GM19467 (cell line): ENCODE results near the gene FLVCR1.

ENCODE experiments used
- ATAC-seq: cut with Tn5 transposase; IDR thresholded peaks from one replicate; pipeline ENCODE4 v1.9.1; 2021; ENCODE audit warnings: mild to moderate bottlenecking, moderate library complexity; ENCODE audit not compliant: unreplicated experiment

Gene FLVCR1

DNA sequence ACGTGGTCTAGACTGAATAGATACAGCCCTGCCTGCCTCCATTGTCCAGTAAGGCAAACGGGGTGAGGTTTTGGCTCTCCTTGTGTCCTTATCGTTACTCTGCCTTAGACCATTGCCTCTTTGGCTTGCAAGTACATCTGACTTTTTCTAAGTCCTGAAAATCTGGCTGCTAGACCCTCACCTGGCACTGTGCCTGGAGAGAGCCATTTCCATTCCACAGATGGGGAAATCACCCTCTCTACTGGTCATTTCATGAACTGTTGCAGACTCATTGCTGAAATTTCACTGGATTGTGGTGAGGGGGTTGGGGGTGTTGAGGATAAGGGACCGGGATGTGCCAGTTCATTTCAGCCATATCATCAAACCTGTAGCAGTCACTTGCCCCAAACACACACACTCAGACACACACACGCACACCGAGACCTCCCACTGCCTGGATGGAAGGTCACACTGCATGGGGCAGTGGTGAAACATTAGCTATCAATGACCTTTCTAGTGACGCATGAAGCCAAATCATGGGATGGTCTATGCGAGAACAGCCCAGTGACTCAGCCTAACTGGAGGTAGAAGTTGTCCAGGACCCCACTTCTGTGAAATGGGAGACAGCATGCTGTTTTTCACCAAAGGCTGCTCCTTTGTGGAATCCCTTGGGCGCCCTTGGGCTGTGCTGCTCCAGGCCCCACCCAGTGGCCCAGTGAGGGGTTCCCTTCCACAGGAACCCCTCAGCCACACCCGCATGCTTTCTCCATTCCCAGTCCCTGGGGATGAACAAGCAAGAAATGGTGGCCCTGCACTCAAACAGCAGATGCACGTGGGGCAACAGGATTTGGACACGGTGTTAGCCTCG lies 57.4 kb downstream of the FLVCR1 start:
- no peak for ATAC-seq

DNA sequence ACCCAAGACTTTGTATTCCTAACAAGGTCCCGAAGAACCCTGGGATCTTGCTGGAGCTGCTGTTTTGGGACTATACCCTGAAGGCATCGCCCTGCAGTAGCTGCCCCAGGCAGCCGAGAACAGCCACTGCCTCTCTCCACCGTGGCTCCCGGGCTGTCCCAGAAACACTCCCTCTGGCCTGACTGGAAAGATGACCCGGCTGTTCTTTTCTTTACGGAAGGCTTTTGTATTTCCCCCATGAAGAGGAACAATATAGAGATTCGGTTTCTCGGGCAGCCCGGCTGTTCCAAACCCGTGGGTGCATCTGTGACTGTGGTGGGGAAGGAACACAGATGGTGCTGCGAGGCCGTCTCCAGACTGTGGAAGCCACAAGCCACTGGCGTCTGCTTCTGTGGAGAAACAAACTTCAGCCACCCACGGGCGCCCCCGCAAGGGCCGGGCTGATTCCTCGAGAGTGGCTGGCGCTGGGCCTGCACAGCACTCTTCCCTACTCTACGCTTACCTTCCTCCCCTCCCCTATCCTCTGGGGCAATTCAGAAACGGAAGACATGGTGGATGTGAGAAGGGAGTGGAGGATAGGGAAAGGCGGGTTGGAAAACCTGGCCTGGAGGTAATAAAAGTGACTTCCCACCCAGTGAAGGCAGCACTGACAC lies 58.5 kb downstream of the FLVCR1 start:
- ATAC-seq, result no peak

DNA sequence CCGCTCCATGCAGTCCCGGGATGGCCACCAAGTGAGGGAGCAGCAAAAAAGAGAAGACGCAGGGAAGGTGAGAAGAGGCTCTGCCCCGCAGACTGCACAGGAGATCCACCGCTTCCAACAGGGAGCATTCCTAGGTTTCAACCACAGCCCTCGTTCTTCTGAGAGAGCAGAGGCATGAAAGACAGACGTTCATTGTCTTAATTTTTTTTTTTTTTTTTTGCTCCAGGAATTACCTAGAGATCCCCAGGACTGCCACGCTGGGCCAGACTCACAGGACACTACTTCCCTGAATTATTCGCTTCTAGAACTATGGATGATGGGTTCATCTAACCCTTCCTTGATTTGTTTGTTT lies 59.0 kb downstream of the FLVCR1 start:
- ATAC-seq, result no peak

DNA sequence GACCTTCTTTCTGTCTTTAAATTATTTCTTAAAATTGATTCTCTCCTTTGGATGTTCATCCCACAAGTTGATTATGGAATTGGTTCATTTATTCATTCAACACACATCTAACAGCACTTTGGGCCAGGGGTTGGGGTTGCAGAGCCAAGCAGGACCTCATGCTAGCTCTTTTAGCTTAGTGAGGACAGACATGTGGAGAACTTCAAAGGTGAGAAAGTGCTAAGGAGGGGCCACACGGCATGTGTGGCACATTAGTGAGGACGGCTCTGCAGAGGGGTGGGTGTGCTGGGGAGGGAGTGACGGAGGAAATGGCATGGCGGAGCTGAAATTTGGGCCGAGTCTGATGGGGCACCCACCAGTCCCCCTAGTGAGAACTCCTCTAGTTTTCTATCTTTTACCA lies 59.8 kb downstream of the FLVCR1 start:
- ATAC-seq, result no peak

DNA sequence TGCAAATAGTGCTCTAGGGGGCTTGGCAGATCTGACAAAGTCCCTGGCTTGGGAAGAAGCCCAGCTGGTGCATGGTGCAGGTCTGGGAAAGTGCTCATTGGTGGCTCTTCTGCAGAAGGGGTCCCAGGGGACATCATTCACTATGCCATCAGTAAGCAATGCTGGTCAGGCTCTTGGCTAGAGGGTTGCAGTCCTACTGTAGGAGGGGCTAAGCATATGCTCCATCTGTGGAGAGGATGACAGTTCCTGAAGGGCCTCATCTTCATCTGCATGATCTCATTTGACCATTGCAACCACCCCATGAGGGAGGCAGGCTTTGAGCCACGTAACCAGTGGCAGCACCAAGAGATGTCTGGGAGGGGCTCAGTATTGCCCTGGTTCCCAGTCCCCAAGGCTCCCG lies 60.7 kb downstream of the FLVCR1 start:
- no peak for ATAC-seq

DNA sequence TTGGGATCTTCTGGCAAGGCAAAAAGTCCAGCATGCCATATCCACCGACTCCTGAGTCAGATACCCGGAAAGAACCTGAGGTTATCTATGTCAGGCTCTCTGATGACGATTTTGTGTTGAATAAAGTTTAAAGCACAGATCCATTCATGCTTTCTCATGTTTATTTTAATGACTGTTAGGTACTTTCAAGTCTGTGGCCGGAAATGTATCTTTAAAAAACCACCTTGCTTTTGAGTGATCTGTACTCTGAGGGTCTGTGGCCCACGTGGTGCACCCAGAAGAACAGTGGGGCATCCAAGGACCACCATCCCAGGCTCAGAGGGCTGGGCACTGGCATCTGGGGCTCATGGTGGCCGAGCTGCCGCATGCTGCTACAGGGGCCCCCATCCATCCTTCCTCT lies 62.2 kb downstream of the FLVCR1 start:
- no peak for ATAC-seq

DNA sequence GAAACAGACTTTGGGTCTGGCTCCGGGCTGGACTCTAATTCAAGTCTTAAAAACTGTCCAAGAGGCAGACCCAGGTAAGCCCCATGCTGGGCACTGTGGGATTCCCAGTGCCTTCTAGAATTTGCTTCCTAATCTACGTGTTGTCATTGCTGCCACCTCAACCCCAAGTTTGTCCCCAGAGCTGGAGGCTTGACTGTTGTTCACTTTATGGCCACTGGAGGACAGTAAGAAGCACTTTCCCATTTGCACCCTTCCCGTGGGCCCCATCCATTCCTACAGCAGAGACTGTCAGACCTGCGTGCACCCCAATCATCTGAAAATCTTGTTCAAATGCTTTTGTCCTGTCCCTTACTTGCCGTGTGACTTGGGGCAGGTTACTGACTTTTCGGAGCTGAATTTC lies 62.8 kb downstream of the FLVCR1 start:
- no peak for ATAC-seq

DNA sequence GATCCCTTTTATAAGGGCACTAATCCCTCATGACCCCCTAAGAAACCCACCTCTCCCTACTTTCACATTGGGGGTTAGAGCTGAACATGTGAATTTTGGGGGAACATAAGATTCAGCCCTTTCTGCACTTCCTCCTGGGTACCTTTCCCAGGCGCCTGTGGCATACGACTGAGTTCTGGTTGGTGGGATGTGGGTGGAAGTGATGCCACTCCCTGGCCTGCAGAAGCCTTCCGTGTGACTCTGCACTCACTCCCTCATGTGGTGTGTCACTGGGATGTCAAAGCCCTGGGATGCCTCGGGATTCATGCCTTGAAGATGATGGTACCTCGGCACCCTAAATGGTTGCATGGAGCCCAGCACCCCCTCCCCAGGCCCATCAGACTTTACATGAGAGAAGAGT lies 63.9 kb downstream of the FLVCR1 start:
- no peak for ATAC-seq

DNA sequence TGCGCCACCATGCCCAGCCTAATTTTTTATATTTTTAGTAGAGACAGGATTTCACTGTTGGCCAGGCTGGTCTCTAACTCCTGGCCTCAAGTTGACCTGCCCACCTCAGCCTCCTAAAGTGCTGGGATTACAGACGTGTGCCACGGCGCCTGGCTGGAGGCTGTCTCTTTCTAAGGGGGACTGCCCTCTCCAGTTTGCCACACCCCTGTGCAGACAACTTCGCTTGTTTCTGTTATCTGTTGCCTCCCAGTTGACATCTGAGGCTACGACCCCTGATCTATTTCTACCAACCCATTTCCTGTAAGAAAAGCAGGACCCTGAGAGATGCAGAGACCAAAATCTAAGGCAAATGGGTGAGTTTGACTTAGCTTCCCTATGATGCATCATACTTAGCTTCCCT lies 68.3 kb downstream of the FLVCR1 start:
- no peak for ATAC-seq

DNA sequence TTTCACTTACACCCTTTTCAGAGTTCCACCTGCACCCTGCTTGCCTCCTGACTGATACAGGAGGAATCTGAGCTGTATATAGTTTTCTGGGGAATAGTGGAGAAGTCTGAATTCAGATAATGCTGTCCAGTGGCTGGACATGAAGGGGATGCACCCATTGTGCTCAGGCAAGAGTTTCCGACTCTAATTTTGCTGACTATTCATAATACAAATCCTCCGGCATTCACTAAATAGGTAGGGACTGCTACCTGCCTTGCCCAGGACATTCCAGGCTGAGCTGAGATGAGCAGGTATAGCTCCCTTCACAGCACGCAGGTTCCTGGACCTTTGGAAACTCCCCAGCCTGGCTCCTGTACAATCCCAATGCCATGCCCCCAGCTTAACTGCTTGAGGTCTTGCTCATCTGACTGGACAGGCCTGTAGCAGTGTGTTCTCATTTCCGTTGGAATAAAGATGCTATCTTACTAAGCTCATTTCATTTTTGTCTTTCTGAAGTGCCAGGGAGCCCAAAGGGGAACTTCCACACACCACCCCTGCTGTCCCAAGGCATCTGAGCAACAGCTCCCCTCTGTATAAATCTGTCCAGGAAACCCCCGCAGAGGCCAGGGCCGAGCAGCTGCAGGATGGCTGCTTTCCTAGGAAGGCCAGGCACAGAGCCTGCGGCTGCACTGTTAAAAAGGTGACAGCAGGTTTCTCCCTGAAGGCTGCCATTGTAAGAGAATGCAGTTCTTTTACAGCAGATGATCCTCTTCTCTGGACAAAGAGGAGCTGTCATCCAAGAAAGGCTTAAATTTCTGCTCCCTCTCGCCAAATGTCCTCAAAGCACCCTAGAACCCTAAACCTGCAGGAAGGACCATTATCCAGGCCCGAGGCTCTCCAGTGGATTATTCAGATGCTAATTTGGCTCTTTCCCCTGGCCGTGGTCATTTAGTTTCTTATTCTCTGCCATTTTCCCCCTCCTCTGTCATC lies 70.5 kb downstream of the FLVCR1 start:
- ATAC-seq, result peak; percentile 47

DNA sequence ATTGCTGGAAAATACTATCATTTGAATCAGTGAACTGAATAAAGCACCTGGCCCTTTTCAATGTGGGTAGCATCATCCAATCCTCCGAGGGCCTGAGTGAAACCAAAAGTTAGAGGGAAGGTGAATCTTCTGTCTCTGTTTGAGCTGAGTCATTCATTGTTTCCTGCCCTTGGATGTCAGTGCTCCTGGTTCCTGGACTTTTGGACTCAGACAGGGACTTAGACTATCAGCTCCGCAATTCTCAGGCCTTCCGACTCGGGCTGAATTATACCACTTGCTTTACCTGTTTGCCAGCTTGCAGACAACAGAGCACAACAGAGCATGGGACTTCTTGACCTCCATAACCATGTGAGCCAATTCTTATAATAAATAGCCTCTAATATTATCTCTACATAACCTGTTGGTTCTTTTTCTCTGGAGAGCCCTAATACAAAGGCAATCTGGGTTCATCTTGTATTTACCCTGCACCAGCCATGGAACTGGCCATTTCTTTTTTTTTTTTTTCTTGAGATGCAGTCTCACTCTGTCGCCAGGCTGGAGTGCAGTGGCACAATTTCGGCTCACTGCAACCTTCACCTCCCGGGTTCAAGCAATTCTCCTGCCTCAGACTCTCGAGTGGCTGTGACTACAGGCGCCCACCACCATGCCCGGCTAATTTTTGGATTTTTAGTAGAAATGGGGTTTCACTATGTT lies 73.1 kb downstream of the FLVCR1 start:
- no peak for ATAC-seq

DNA sequence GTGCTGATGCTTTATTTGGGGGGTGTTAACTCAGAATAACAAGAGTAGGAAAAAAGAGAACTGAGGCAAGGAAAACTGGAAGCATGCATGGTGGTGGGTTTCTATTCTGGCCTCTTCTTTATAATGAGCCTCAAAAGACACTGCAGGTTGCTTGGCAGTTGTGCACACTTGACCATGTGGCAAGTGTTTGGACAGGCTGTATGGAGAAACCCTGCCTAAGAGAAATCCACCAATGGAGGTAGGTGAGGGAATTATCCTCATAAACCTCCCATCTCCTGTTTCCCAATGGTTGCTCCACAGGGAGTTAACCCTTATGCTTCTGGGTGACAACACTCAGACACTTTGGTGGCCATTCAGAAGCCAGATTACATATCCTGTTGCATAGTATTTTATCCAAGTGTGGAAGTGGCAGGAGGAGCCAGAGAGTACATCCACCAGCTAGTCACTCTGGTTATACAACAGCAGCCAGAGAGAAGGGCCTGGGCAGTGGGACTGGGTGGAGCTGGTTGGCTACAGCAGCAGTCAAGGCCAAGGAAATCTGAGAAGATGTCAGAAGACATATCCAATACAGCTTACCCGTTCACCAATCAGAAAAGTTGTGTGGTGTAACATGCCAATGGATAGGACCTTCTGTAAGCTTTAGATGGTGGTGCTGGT lies 75.9 kb downstream of the FLVCR1 start:
- ATAC-seq, result no peak

DNA sequence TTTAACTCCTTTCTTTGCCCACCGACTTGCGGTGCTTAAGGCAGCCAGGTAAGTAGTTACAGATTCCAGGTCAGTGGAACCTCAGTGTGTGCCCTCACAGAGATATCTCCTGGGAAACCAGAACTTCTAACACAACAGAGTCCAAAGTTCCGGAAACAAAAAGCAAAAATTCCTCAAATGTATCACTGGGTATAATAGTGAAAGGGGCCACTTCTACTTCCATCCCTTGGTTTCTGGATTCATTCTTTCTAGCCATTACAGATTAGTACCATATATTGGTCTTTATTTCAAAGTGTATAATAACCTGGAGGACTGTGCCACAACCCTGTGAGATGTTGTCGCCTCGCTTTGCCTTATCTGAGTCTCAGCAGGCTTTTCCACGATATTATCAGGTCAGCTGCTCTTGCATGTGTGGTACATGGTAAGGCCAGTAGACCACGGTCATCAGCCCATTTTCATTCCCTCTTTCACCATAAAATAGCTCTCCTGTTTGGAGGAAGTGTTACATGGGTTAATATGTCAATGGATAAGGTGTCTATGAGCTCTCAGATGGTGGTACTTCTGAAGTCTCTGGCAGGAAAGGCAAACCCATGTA lies 77.4 kb downstream of the FLVCR1 start:
- ATAC-seq, result no peak

DNA sequence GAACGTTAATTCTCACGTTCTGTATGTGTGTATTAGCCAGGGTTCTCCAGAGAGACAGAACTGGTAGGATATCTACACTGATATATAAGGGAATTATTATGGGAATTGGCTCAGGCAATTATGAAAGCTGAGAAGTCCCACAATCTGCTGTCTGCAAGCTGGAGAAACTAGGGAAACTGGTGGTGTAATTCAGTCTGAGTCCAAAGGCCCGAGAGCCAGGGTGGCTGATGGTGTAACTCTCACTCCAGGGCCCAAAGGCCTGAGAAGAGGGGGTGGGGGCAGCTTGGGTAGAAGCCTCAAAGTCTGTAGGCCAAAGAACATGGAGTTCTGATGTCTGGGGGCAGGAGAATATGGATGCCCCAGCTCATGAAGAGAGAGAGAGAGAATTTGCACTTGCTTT lies 79.0 kb downstream of the FLVCR1 start:
- ATAC-seq, result no peak

DNA sequence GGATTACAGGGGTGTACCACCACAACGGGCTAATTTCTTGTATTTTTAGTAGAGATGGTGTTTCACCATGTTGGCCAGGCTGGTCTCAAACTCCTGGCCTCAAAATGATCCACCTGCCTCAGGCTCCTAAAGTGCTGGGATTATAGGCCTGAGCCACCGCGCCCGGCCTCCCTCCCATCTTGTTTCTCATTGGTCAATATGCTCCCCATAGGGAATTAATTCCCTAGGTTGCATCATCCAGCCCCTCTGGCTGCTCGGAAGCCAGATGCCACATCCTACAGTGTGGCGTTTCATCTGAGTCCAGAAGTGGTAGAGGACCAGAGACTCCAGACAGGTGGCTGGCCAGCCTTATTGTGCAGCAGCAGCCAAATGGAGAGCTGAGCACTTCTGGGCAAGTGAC lies 80.8 kb downstream of the FLVCR1 start:
- ATAC-seq, result no peak

DNA sequence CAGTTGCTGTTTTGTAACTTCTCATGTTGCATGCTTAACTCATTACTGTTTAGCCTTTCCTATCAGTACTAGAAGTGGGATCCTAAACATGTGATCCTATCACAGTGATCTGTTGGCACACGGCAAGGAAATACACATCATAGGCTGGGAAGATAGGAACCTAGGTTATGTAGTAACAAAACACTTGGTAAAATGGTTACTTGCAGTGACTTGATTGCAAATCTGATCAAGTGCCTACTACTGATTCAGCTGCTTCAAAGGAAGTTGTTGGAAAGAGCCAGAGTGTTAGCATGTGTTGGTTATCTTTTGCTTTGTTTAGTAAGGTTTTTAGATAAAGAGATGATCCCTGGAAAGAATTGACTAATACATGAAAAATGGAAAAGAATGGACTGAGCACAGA lies 83.4 kb downstream of the FLVCR1 start:
- no peak for ATAC-seq

DNA sequence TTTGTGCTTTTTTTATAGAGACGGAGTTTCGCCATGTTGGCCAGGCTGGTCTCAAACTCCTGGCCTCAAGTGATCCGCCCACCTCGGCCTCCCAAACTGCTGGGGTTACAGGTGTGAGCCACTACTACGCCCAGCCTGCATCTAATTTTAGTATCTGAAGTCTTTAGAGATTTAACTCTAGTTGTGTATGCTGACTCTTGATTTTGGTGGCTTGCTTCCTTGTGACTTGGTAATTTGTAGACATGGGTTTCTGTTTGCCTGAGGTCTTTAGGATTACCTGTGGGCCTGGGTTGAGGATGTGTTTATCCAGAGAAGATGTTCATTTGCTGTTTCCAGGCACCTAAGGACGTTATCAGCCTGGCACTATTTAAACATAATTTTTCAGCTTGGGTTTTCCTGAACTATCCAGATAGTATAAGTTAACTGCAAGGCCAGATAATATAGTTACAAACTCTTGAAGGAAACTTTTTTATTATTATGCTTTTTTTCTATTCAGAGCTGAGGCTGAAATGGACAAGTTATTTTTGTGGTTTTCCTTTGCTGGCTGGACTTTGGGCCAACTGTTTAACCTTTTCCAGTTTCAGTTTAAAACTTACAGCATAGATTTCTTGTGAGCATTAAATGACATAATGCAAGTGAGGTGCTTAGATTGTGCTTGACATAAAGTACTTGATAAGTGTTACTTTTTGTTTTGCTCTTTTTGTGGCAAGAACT lies 84.8 kb downstream of the FLVCR1 start:
- no peak for ATAC-seq

DNA sequence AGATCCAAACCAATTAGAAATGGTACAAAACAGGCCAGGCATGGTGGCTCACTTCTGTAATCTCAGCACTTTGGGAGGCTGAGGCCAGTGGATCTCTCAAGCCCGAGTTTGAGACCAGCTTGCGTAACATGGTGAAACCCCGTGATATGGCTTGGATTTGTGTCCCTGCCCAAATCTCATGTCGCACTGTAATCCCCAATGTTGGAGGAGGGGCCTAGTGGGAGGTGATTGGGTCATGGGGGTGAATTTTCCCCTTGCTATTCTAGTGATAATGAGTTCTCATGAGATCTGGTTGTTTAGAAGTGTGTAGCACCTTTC lies 85.3 kb downstream of the FLVCR1 start:
- no peak for ATAC-seq

DNA sequence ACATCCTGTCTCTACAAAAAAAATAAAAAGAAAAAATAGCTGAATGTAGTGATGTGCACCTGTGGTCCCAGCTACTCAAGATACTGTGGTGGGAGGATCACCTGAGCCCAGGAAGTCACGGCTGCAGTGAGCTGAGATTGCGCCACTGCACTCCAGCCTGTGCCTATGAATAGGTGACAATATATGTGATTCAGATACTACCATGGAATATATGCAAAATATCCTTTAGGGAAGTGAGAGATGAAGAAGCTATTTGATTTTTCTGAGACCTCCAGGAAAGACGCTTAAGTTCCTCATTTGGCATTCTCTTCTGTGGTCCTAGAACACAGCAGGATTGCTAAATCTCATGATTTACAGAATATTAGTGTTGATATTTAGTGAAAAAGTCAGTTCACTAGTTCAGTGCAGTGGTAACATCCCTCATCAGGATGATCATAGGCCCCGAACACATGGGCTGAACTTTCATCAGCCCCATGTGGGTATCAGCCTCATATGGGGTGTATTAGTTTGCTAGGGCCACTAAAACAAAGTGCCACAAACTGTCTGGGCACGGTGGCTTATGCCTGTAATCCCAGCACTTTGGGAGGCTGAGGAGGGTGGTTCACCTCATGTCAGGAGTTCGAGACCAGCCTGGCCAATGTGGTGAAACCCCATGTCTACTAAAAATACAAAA lies 86.3 kb downstream of the FLVCR1 start:
- peak; percentile 49 for ATAC-seq
